ENCODE results near the gene QSER1.

- no peak for TF ChIP-seq EZH2 (IDR thresholded peaks at IDR 0.05; ENCODE audit: low read depth, unreplicated experiment)
- TF ChIP-seq CTCF (conservative IDR thresholded peaks at IDR 0.05; ENCODE audit: low read depth in 2 of 2): no peak
- no peak for TF ChIP-seq REST (IDR thresholded peaks at IDR 0.05; ENCODE audit: unreplicated experiment)
- no peak for TF ChIP-seq EZH2phosphoT487 (IDR thresholded peaks at IDR 0.05; ENCODE audit: unreplicated experiment)
- no peak for TF ChIP-seq POLR2AphosphoS5 (IDR thresholded peaks at IDR 0.05; ENCODE audit: low read depth)
These were observed 6.8 kb downstream of the QSER1 start for GRCh38 chr11:32899438-32899837.

Data from GM23338 (cell line).